ENCODE data around the gene ATP13A4. TPM values are rescaled to one million over a fixed set of nuclear protein-coding genes. Genes with fewer than 3 reads are reported as not detected.

ATP13A4 gene
- total RNA-seq, 4 donors from 2014 or later = 0.21 to 6.3 (median 1.6) TPM

DNA sequence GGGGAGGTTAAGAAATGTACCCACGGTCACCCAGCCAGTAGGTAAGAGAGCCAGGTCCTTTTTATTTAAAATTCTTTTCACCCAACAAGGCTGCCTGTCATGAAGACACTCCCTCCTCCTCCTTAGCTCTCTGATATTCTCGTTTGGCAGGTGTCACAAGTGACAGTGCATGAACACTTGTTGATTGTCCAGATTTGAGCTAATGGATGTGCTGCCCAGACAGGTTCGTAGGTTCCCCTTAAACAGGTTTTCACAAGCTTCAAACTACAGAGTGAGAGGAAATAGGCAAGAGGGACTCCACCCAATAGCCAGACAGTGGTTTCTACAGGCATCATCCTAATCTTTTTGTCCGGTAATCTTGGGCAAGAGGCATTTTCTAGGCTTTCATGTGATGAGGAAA lies 32.2 kb downstream of the ATP13A4 start:
- DNase-seq (ENCODE audit: low spot score in 2 of 2) = no peak
- H3K36me3 ChIP-seq = no peaks in the 10 kb centered on the region
- H3K27me3 ChIP-seq = no peaks in the 10 kb centered on the region
- H3K27ac ChIP-seq = no peak overlapping the region
- WGBS, 2 donors = 81 to 84% methylated on average over 4 of the region's 4 CpGs
- H3K9me3 ChIP-seq = peaks cover 0 to 7% (median 0%) of the 10 kb centered on the region in 4 donors
- H3K4me3 ChIP-seq = no peak overlapping the region
- H3K4me1 ChIP-seq = no peaks in the 10 kb centered on the region
- no peak for TF ChIP-seq POLR2A (IDR thresholded peaks at IDR 0.05)
- no peak for TF ChIP-seq EP300 (IDR thresholded peaks at IDR 0.05)
- TF ChIP-seq CTCF (IDR thresholded peaks at IDR 0.05) = no peak

DNA sequence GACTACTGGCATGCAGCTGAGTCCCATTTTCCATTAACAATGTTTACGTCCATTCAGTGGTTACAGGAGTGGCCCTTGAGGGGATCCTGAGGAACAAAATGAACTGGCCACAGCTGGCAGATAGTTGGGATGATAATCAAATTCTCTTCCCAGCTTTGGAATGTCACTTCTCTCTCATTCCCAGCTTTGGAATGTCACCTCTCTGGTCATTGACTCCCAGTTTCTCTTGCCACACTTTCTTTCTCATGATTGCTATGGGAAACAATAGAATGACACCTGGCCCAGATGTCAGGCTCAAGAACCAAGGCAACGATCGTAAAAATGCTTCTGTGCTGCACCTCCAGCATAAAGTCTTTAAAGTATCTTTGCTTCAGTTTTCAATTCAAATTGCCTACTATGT lies 34.0 kb downstream of the ATP13A4 start:
- TF ChIP-seq POLR2A (IDR thresholded peaks at IDR 0.05) (no peak), CTCF (IDR thresholded peaks at IDR 0.05) (no peak), EP300 (IDR thresholded peaks at IDR 0.05) (no peak)
- 68 to 84% methylated on average over 3 of the region's 3 CpGs for WGBS, 2 donors

DNA sequence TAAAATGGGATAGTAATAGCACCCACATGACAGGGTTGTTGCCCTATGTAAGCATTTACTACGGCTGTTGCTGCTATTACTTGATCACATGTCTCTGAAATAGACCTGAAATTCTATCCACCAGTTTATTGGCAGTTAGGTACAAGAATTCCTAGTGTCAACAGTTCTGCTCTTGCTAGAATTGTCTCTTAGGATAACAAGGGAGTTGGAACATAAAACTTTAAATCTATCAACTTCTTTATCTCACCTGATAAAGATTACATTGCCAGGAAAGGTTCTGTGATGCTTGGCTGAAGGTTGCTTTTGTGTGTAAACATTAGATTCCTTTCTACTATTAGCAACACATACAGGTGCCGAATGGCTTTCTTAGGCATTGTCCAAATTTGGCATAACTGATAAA lies 38.7 kb downstream of the ATP13A4 start:
- H3K4me3 ChIP-seq = no peak overlapping the region
- no peaks in the 10 kb centered on the region for H3K4me1 ChIP-seq
- 69 to 81% methylated on average over 2 of the region's 2 CpGs for WGBS, 2 donors
- no peak overlapping the region for H3K27ac ChIP-seq
- H3K36me3 ChIP-seq = peaks cover 0 to 5% (median 0%) of the 10 kb centered on the region in 3 donors
- H3K27me3 ChIP-seq = no peaks in the 10 kb centered on the region
- DNase-seq (ENCODE audit: low spot score in 2 of 2) = no peak
- no peak for TF ChIP-seq EP300 (IDR thresholded peaks at IDR 0.05)
- TF ChIP-seq POLR2A (IDR thresholded peaks at IDR 0.05) = no peak
- TF ChIP-seq CTCF (IDR thresholded peaks at IDR 0.05) = no peak
- H3K9me3 ChIP-seq = no peaks in the 10 kb centered on the region

More for the DNA sequence above, 34.0 kb downstream of the ATP13A4 start:
- Histone ChIP-seq H3K9me3 (peaks cover 0 to 2% (median 0%) of the 10 kb centered on the region in 4 donors), H3K27me3 (no peaks in the 10 kb centered on the region), H3K4me3 (no peak overlapping the region), H3K27ac (no peak overlapping the region), H3K36me3 (no peaks in the 10 kb centered on the region), H3K4me1 (no peaks in the 10 kb centered on the region)
- no peak for DNase-seq (ENCODE audit: low spot score in 2 of 2)

DNA sequence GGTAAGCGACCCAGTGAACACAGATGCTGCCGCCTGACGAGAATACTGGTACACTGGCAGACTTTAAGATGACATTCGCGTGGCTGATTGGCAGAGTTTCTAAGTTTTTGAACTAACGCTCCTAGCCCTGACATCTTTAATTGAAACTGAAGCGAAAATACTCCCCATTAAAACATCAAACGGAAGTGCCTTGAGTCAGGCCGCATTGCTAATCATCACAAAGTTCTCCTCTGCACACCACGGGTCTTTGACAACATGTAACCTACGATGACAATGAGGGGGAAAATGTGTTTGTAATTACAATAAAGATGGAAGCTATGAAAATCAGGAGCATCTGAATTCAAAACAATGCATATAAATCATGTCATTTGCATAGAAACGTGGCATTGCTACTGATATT lies 44.5 kb downstream of the ATP13A4 start:
- DNase-seq (ENCODE audit: low spot score in 2 of 2) = no peak
- H3K9me3 ChIP-seq = no peaks in the 10 kb centered on the region
- no peak overlapping the region for H3K4me3 ChIP-seq
- WGBS, 2 donors = 79 to 81% methylated on average over 12 of the region's 12 CpGs
- TF ChIP-seq POLR2A (IDR thresholded peaks at IDR 0.05) (no peak), CTCF (IDR thresholded peaks at IDR 0.05) (no peak), EP300 (IDR thresholded peaks at IDR 0.05) (no peak)
- H3K27ac ChIP-seq = no peak overlapping the region
- peaks cover 0 to 5% (median 0%) of the 10 kb centered on the region in 3 donors for H3K36me3 ChIP-seq
- no peaks in the 10 kb centered on the region for H3K27me3 ChIP-seq
- H3K4me1 ChIP-seq = no peaks in the 10 kb centered on the region

GRCh38 chr3:193509103-193509965 lies 45.4 kb downstream of the ATP13A4 start:
- Histone ChIP-seq H3K9me3 (no peaks in the 10 kb centered on the region), H3K4me1 (no peaks in the 10 kb centered on the region), H3K27me3 (no peaks in the 10 kb centered on the region), H3K36me3 (peaks cover 0 to under 1% (median 0%) of the 10 kb centered on the region in 3 donors), H3K27ac (no peak overlapping the region), H3K4me3 (no peak overlapping the region)
- 70 to 71% methylated on average over 4 of the region's 4 CpGs for WGBS, 2 donors
- no peak for TF ChIP-seq CTCF (IDR thresholded peaks at IDR 0.05)
- no peak for TF ChIP-seq POLR2A (IDR thresholded peaks at IDR 0.05)
- TF ChIP-seq EP300 (IDR thresholded peaks at IDR 0.05) = no peak
- no peak for DNase-seq (ENCODE audit: low spot score in 2 of 2)
